ENCODE data around the gene METRNL.
"Not testable (repeated sequence)": the region's sequence is repeated elsewhere in the genome, so short reads cannot be mapped to it uniquely, and the experiment has no call there.

Gene METRNL

DNA sequence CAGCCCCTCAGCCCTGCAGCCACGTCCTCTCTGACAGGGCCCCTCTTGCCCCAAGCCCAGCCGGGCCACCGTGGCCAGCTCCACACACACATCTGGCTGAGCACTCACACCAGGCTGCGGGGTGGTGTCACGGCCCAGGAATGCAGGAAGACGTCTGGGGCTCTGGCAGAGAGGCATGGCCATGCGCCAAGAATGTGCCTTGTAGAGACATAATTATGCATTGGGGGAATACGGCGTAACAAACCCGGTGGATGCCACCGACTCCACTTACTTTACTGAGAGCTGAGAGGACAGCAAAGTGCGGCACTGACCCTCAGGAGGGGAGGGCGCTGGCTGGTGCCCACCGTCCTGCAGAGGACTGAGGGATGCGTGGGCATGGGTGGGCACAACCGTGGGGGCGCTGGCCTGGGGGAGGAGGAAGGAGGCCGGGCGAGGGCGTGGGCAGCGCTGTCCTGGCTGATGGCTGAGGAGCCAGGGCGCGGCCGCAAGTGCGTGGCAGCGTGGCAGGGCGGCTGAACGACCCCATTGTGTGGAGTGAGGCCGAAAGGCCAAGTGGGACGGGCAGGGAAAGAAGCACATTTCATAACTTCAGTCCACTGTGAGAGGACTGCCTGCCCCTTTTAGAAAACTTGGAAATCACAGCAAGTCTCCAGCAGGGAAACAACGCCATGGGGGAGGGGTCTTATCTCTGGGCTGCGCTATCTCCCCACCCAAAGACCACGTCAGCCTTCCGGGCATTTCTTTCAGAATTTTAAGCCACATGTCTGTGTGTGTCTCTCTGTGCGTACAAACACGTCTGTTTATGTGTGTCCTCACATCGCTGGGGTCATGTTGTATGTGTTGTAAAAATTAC lies 30.6 kb downstream of the METRNL start:
- DNase-seq, result no peak

DNA sequence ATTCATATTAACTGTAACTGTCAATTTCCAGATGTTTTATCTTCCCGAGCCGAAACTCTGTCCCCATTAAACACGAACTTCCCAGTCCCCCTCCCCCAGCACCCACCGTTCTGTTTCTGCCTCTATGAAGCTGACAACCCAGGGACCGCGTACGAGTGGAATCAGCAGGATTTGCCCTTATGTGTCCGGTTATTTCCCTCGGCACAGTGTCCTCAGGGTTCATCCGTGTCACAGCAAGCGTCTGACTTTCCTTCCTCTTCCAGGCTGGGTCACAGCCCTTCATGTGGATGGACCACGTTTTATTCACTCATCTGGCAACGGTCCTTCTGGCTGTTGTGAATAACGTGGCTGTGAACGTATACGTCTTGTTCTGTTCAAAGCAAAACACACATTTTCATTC lies 31.3 kb downstream of the METRNL start:
- DNase-seq, result no peak

DNA sequence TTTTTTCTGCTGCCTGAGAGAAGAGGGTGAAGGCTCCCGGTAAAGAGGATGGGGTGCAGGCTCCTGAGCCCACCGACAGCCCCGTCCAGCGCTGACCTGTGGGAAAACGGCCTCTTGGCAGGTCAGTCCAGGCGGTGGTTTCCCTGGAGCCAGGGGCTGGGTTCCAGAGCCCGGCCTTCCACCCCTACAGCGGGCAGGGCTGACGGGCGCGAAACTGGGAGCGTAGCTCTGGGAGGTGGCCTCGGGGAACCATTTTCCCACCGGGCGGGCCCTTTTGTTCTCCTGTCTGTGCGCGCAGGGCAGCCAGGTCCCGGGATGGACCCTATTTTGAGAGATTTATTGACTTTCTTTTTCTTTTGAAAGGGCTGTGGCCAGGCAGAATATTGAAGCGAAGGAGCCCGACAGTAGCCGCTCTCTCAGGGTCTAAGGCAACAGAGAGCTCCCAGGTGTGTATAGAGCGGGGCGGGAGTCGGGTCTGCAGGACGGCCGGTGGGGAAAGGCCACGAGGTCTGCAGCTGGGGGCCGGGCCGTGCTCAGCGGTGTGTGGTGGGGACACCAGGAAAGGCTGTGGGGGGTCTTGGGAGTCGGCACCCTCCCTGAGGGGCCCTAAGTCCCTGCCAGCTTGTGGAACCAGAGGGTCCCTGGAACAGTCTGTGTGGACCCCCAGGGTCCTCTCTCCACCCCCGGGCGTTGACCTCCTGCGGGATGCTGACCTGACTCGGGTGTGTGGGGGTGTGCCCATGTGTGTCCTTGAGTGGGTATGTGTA lies 32.3 kb downstream of the METRNL start:
- DNase-seq, result no peak

DNA sequence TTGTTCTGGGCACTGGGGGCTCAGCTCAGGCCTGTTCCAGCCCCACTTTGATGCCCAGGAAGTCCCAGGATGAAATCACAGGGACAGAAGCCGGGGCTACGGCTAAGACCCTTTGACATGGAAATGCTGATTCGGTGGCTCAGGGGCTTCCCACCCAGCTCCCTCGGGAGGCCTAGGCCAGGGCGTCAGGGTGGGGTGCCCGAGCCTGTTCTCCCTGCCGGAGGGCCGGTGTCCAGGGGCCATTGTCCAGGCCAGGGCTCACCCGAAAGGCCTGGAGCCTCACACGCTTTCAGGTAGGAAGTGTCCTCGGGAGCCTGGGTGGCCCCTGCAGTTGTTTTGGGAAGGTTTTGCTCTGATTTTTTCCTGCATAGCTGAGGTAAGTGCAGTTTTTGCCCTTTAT lies 34.0 kb downstream of the METRNL start:
- no peak for DNase-seq

DNA sequence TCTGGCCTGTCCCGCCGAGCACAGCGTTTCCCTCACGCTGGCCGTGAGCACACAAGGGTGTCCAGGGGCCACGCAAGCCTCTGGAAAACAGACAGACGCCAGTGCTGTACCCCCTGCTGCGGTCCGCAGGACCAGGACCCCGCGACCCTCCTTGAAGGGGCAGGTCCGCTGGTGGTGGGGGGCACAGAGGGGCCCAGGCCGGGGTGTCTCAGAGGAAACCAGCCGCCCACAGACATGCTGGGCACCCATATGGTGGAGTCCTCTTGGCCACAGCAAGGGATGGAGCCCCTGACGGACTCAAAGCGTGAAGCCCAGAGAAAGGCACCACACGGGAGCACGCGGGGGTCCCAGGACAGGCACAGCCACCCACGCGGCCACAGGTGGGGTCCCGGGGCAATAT lies 34.4 kb downstream of the METRNL start:
- DNase-seq, result no peak

DNA sequence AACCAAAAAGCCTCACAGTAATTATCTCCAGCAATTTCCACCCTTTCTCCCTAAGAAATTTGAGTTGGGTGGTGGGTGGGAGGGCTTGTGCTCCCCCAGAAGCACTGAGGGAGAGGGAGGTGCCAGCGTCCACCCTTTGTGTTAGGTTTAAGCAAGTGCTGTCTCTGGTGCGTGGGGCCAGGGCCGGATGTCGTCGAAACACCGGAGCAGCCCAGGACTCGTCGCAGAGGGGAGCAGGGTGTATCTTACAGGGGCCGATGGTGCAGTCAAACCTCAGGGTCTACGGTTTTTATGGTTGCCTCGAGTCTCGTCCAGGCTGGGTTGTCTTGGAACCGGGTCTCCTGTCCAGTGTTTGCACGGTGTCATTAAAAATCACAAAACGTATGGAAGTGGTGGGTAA lies 35.3 kb downstream of the METRNL start:
- DNase-seq, result no peak

DNA sequence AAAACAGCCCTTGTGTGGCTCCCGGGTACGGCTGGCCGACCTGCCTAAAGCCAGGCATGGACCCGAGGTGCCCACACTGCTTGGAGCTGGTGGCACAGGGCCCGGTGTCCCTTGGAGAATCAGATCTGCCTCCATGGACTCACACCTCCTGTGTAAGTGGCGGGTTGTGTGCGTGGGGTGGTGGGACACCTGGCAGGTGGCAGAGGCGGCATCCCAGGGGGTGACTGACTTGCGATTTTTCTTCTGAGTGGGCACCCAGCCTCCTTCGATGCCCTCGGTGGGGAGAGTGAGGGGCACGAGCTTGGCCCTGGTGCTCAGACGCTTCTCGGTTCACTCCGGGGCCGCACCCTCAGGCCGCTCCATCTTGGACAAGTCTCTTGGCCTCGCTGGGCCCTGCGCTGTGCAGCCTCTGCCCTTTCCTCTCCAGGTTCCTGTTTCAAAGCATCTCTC lies 35.8 kb downstream of the METRNL start:
- no peak for DNase-seq

DNA sequence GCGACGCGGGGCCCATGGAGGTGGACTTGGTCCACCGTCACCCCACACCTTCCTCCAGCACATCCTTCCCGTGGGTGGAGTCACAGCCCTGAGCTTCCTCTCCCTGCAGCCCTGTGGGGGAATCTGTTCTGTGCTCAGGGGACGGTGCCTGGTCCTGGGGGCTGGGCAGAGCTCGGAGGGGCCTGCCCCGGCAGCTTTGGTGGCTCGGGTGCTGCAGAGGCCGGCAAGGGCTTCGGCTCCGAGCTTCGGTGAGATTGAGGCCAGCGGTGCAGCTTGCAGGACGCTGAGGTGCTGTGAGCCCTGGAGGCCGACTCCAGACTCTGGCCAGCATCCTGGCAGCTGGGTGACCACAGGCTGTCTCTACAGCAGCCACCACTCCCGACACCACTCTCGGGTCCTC lies 36.4 kb downstream of the METRNL start:
- no peak for DNase-seq

DNA sequence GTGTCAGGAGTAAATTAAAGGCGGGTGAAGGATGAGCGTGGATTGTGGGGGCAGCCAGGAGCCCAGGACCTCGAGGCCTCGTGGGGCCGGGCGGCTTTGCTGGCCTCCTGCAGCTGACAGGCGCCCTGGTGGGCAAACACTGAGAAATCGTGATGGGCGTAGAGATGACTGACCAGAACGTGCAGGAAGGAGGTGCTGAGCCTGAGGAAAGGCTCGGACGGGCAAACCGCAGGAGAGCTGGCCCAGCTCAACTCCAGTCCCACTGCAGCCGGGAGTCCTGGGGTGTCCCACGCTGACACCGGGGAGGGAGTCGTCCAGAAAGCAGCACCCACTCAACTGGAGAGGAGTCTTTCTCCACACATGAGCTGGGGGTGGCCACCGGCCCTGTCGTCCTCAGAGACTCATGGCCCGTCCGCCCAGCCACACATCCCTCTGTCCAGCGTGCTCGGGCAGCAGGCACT lies 36.9 kb downstream of the METRNL start:
- no peak for DNase-seq

DNA sequence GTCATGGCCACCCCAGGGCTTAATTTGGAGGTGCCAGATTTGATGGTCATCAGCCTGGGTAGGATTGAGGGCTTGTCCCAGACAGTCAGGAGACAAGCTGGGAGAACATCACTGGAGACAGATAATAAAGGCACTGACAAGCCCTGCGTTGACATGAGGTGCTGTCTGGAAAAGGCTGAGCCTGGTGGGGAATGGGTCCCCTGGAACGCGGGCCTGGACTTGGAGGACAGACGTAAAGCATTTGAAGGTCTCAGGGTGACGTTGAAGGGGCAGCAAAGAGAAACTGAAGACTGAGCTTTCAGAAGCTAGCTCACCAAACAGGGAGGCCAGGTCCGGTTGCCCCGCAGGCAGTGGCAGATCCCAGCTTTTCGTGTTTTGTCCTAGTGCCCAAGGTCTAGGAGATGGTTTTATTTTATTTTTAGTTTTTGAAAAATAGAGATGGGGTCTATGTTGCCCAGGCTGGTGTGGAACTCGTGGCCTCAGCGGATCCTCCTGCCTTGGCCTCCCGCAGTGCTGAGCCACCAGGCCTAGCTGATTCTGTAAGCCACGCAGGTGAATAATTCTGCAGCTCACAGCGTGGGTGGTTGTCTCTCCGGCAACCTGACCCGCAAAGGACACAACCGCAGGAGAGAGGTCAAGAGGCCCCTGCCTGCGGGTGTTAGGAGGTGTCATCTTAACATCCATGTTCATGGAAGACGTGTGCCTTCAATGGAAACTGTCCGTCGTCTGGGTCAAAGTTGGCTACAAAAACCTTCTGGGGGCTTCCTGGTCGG lies 37.6 kb downstream of the METRNL start:
- no peak for DNase-seq

DNA sequence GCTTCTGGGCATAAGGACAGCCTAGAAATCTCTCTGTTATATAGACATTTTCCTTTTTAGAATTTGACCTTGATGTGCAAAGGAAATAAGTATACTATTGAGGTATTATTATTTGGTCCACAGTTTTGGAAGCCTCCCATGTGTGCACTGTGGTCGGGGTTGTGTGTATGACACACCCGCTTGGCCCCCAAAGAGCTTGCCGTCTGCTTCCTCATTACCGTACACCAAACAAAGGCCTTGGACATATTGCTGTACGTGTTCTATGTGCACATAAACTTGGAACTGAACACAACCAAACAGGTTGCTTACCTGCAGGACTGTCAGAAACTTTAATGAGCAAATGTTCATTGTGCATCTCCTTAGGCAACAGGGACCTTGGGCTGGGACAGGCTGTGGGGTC lies 38.2 kb downstream of the METRNL start:
- DNase-seq, result no peak

DNA sequence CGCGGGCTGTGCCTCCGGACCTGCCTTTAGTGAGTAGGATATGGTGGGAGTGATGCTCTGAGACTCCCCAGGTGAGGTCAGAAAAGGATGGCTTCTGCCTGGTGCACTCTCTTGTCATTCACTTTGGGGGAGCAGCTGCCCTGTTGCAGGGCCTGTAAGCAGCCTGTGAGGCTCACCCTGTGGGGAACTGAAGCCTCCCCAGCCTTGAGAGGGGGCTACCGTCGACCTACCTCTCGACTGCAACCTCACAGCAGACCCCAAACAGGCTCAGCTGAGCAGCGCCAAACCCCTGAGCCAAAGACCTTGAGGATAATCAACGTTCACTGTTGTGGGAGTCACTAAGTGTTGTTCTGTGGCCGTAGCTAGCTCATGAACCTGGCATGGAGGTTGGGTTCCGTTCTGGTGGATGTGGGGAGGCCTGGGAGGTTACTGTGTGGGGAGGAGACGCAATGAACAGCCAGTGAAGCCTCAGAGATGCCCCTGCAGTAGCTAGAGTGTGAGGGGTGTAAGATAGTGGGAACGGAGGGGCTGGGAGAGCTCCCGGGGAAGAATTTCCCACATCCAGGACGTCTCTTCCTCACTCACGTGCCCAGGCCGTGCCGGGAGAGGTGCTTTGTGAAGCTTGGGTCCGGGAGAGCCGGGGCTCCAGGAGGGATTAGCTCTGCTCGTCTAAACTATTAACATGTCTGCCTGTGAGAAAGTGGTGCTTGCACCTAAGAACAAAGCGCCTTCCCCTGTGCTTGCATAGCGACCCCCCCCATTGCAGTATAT lies 38.8 kb downstream of the METRNL start:
- DNase-seq, result no peak

DNA sequence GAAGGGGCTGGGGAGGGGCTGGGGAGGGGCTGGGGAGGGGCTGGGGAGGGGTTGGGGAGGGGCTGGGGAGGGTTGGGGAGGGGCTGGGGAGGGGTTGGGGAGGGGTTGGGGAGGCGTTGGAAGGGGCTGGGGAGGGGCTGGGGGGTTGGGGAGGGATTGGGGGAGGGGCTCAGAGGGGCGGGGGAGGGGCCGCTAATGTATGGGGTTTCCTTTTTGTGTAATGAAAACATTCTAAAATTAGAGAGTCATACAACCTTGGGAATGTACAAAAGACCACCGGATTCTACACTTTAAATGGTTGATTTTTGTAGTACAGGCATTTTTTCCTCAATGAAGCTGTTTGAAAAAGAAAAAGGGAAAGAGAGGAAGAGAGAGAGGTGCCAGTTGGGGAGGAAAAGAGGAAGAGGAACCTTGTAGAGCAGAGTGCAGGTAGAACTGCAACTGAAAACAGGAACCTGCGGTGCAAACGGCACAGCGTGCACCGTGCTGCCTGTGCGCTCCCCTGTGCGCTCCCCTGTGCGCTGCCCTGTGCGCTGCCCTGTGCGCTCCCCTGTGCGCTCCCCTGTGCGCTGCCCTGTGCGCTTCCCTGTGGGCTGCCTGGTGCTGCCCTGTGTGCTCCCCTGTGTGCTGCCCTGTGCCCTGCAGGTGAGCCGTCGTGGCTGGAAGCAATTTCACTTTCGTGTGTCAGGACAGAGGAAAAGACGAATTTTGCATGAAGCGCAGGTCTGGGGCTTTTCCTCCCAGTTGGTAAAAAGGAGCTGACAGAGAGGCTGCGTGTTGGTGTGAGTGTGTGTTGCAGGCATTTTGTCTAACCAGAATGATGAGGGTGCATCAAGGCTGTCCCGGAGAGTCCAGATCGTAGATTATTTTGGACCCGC lies 40.8 kb downstream of the METRNL start:
- DNase-seq, result no peak

DNA sequence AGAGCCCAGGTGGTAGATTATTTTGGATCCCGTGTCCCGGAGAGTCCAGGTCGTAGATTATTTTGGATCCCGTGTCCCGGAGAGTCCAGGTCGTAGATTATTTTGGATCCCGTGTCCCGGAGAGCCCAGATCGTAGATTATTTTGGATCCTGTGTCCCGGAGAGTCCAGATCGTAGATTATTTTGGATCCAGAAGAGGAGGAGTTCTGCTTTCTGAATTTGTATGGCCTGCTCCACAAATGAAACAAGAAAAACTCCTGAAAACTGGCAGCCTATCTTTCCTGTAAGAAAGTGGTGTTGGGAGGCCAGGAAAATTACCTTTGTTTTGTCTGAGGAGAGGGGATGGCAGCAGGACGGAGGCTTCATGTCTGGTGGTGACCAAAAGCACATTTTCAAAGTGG lies 42.1 kb downstream of the METRNL start:
- DNase-seq, result not testable (repeated sequence)

DNA sequence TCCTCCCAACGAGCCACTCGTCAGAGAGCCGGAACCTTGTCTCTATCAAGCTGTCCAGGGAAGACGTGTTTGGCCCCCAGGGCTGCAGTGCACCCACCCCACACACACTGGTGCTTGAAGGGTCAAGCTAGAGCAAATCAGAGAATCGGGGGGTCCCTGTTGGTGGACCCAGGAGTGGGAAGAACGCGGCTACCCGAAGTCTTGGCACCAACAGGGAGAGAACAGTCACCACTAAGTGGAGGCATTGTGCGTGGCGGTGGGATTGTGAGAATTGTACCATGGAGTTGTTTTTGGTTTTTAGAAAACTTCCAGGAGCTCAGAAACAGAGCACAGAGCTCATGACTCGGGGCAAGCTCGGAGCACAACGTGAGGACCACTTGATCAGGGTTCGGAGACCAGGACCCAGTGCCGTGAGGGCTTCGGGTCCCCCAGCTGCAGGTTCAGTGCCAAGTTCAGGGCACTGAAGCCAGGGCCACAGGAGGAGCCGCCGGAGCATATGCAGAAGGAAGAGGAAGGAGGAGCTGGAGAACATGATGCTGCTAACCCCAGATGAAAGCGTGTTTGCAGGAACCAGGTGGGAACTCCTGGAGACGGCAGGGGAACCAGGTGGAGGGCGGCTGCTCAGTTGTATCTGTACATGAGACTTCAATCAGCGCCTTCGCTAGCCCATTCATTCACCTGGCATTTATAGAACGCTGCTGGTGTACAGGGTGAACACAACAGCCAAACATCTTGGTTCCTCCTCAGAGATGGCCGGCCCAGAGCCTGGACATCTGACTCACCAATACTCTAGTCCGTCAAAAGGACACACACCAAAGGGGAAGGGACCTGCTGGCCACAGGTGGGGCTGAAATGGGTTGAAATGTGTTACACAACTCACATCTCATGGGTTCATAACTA lies 42.8 kb downstream of the METRNL start:
- peak; percentile 38 for DNase-seq

DNA sequence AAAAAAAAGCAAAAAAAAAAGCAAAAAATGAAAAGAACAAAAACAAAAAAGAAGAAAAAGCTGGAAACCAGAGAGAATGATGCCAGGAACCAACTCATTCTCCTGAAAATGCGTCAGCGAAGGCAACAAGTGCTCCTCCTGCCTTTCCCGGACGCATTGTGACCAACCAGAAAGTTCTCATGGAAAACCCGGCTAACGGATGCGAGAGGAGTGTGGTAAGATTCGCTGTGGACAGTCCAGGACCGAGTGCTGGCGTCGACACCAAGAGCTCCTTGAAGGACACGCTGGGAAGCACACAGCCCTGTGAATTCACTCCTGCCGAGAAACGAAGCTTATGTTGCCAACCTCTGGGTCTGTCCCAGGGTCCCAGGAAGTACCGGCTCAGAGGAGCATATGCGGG lies 43.4 kb downstream of the METRNL start:
- peak; percentile 31 for DNase-seq

DNA sequence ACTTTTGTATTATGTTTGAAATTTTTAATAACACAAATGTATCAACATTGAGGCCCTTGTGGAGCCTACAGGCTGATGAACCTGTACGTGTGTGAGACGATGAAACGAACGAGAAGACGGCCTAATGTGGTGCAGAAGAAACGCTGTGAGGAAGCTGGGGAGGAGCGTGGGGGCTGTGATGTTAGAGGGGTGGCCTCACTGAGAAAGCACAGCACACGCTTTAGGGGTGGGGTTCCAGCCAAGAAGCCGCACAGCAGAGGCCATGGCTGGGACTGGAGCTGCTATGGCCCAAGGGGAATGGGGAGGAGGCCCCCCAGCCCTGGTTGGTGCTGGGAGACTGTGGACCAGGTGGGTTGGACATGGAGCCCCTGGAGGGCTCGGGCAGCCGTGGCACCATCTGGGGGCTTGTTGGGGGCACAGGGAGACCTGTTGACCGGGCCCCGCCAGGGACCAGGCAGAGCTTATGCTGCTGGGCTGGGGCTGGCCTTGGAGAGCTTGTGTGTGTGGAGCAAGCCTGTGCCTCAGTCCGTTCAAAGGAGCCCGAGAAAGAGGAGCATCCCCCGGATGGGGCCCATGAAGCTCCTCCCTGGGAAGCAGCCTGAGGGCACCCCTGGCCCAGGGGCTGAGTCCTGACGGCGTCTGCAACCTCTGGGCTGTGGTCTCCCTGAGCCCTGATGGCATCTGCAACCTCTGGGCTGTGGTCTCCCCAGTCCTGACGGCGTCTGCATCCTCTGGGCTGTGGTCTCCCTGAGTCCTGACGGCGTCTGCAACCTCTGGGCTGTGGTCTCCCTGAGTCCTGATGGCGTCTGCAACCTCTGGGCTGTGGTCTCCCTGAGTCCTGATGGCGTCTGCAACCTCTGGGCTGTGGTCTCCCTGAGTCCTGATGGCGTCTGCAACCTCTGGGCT lies 44.7 kb downstream of the METRNL start:
- peak; percentile 53 for DNase-seq

DNA sequence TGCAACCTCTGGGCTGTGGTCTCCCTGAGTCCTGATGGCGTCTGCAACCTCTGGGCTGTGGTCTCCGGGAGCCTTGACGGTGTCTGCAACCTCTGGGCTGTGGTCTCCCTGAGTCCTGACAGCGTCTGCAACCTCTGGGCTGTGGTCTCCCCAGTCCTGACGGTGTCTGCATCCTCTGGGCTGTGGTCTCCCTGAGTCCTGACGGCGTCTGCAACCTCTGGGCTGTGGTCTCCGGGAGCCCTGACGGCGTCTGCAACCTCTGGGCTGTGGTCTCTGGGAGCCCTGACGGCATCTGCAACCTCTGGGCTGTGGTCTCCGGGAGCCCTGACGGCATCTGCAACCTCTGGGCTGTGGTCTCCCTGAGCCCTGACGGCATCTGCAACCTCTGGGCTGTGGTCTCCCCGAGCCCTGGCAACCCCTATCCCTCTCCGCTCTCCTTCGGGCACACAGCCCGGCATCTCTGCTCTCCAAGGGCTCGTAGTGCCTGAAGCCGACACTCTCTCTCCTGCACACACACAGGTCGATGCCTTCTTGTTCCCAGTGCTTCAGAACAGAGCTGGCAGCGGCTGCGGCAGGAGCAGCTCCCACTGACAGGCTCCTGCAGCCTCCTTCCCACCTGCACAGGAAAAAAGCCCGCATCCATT lies 45.6 kb downstream of the METRNL start:
- peak; percentile 56 for DNase-seq
